ENCODE data around the gene SMAD2.

The SMAD2 gene

DNA sequence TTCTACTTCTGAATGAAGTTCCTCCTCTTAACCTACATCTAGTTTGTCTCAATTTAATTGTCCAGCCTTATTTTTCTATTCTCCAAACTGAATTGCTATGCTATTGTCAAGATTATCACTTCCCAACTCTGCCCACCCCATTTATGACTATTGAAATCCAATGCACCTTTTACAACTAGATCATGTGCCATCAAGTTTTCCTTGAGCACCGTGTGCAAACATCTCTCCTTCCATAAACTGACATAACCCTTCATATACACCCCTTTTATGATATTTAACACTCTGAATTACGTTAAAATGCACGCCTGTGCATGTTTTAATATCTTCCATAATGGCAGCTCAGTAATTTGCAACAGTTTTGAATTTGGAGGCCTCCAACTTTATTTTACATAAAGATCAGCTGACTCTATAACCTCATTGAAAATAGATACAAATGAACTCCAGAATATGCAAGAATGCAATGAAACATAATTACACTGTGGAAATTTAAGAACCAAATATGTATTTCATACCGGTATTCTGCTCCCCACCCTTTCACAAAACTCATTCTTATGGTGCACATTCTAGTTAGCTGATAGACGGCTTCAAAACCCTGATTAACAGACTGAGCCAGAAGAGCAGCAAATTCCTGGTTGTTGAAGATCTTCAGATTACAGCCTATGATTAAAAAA is 85.5 kb downstream of the SMAD2 start:
- H3K4me1 ChIP-seq (ENCODE audit: low read length) = peaks cover 10% of the 10 kb centered on the region
- no peak overlapping the region for H3K27ac ChIP-seq (ENCODE audit: low read length)
- H2AFZ ChIP-seq (ENCODE audit: low read length) = no peak overlapping the region
- no peaks in the 10 kb centered on the region for H4K20me1 ChIP-seq (ENCODE audit: insufficient read depth, low read length)
- H3K9ac ChIP-seq (ENCODE audit: low read length) = no peak overlapping the region
- H3F3A ChIP-seq (ENCODE audit: insufficient read depth, low read length) = no peaks in the 10 kb centered on the region
- no peaks in the 10 kb centered on the region for H3K9me2 ChIP-seq (replicated peaks; ENCODE audit: insufficient read depth, low read length)
- peaks cover 3% of the 10 kb centered on the region; the same call in 1 of the 2 replicates for H3K36me3 ChIP-seq (replicated peaks; ENCODE audit: insufficient read depth, low read length)
- H3K27me3 ChIP-seq (replicated peaks; ENCODE audit: insufficient read depth, low read length) = no peaks in the 10 kb centered on the region
- no peak for TF ChIP-seq EZH2 (optimal IDR thresholded peaks at IDR 0.05; ENCODE audit: low read depth, low read length)
- TF ChIP-seq, protein P1, sequence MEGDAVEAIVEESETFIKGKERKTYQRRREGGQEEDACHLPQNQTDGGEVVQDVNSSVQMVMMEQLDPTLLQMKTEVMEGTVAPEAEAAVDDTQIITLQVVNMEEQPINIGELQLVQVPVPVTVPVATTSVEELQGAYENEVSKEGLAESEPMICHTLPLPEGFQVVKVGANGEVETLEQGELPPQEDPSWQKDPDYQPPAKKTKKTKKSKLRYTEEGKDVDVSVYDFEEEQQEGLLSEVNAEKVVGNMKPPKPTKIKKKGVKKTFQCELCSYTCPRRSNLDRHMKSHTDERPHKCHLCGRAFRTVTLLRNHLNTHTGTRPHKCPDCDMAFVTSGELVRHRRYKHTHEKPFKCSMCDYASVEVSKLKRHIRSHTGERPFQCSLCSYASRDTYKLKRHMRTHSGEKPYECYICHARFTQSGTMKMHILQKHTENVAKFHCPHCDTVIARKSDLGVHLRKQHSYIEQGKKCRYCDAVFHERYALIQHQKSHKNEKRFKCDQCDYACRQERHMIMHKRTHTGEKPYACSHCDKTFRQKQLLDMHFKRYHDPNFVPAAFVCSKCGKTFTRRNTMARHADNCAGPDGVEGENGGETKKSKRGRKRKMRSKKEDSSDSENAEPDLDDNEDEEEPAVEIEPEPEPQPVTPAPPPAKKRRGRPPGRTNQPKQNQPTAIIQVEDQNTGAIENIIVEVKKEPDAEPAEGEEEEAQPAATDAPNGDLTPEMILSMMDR (IDR thresholded peaks at IDR 0.05; ENCODE audit: low read length) = no peak
- TF ChIP-seq EZH2phosphoT487 (IDR thresholded peaks at IDR 0.05; ENCODE audit: low read length) = no peak
- no peak for DNase-seq
- H3K4me3 ChIP-seq (ENCODE audit: low read length) = no peak overlapping the region
- no peak overlapping the region for H3K4me2 ChIP-seq (ENCODE audit: low read depth, low read length)
- no peaks in the 10 kb centered on the region for H3K79me2 ChIP-seq (ENCODE audit: low read length)
- no peaks in the 10 kb centered on the region for H3K9me3 ChIP-seq (replicated peaks; ENCODE audit: insufficient read depth, low read length)

DNA sequence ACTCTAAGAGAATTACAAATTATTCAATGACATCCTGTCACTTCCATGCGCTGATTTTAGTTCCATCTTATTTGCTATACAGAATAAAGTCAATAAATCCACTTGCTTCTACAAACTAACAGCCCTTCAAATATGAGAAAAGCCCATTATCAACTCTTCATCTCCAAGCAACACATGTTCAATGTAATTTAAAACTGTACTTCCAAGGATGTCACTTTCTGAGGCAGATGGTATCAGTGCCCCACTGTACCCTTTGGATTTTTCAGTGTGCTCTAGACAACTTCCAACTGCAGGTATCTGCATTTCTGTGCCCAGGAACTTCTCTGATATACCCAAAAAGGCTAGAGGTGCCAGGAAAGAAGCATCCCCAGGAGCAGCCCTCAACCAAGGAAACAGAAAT is 87.6 kb downstream of the SMAD2 start:
- no peaks in the 10 kb centered on the region for H3K27me3 ChIP-seq (replicated peaks; ENCODE audit: insufficient read depth, low read length)
- H3K27ac ChIP-seq (ENCODE audit: low read length) = no peak overlapping the region
- no peak for DNase-seq
- no peak overlapping the region for H3K4me2 ChIP-seq (ENCODE audit: low read depth, low read length)
- no peaks in the 10 kb centered on the region for H4K20me1 ChIP-seq (ENCODE audit: insufficient read depth, low read length)
- H3K36me3 ChIP-seq (replicated peaks; ENCODE audit: insufficient read depth, low read length) = peaks cover 7% of the 10 kb centered on the region; the same call in 1 of the 2 replicates
- H3K9me2 ChIP-seq (replicated peaks; ENCODE audit: insufficient read depth, low read length) = no peaks in the 10 kb centered on the region
- no peaks in the 10 kb centered on the region for H3F3A ChIP-seq (ENCODE audit: insufficient read depth, low read length)
- TF ChIP-seq, protein P1 (IDR thresholded peaks at IDR 0.05; ENCODE audit: low read length) = no peak
- TF ChIP-seq EZH2 (optimal IDR thresholded peaks at IDR 0.05; ENCODE audit: low read depth, low read length) = no peak
- no peak for TF ChIP-seq EZH2phosphoT487 (IDR thresholded peaks at IDR 0.05; ENCODE audit: low read length)
- no peak overlapping the region for H3K4me3 ChIP-seq (ENCODE audit: low read length)
- H3K9ac ChIP-seq (ENCODE audit: low read length) = no peak overlapping the region
- no peaks in the 10 kb centered on the region for H3K79me2 ChIP-seq (ENCODE audit: low read length)
- no peak overlapping the region for H2AFZ ChIP-seq (ENCODE audit: low read length)
- no peaks in the 10 kb centered on the region for H3K9me3 ChIP-seq (replicated peaks; ENCODE audit: insufficient read depth, low read length)
- H3K4me1 ChIP-seq (ENCODE audit: low read length) = no peaks in the 10 kb centered on the region

DNA sequence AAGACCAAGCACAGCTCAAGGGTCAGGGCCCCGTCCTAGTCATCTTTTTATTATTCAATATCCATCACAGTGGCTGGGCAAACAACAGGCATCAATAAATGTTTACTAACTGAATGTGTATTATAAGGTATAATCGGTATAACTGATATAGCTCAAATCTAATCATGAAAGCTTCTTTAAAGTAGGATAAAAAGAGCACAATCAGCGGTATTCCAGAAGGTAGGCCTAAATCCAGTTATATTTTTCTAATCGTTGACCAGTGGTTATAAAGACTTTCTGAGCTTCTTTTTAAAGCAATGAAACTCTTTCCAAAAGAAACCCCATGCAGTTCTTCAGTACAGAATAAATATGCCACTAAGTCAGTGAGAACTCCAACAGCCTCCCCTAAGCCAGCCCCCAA is 92.1 kb downstream of the SMAD2 start:
- H3K27me3 ChIP-seq (replicated peaks; ENCODE audit: insufficient read depth, low read length) = no peaks in the 10 kb centered on the region
- no peak overlapping the region for H3K4me3 ChIP-seq (ENCODE audit: low read length)
- H4K20me1 ChIP-seq (ENCODE audit: insufficient read depth, low read length) = no peaks in the 10 kb centered on the region
- no peak overlapping the region for H3K9ac ChIP-seq (ENCODE audit: low read length)
- no peaks in the 10 kb centered on the region for H3F3A ChIP-seq (ENCODE audit: insufficient read depth, low read length)
- no peaks in the 10 kb centered on the region for H3K79me2 ChIP-seq (ENCODE audit: low read length)
- no peaks in the 10 kb centered on the region for H3K9me2 ChIP-seq (replicated peaks; ENCODE audit: insufficient read depth, low read length)
- H3K9me3 ChIP-seq (replicated peaks; ENCODE audit: insufficient read depth, low read length) = no peaks in the 10 kb centered on the region
- H3K36me3 ChIP-seq (replicated peaks; ENCODE audit: insufficient read depth, low read length) = 0 out of 2 replicates have a peak, but pooled peaks cover 7% of the 10 kb centered on the region
- no peak overlapping the region for H3K4me2 ChIP-seq (ENCODE audit: low read depth, low read length)
- H2AFZ ChIP-seq (ENCODE audit: low read length) = no peak overlapping the region
- TF ChIP-seq, protein P1 (IDR thresholded peaks at IDR 0.05; ENCODE audit: low read length) = no peak
- TF ChIP-seq EZH2 (optimal IDR thresholded peaks at IDR 0.05; ENCODE audit: low read depth, low read length) (no peak), EZH2phosphoT487 (IDR thresholded peaks at IDR 0.05; ENCODE audit: low read length) (no peak)
- no peak overlapping the region for H3K27ac ChIP-seq (ENCODE audit: low read length)
- DNase-seq = no peak
- H3K4me1 ChIP-seq (ENCODE audit: low read length) = no peaks in the 10 kb centered on the region
